Measurements from ENCODE around the gene KLHL30. TPM values are rescaled to one million over a fixed set of nuclear protein-coding genes. Genes with fewer than 3 reads are reported as not detected.

Gene KLHL30
- total and polyA plus RNA-seq, 4 experiments from 2014 or later, result not detected

GRCh38 chr2:238187618-238188548 is 49.4 kb downstream of the KLHL30 start:
- peaks cover 0 to 5% (median 3%) of the 10 kb centered on the region in 4 donors for H3K4me1 Mint-ChIP-seq
- Histone ChIP-seq H3K27me3 (ENCODE audit: insufficient read depth, low read length) (no peaks in the 10 kb centered on the region), H3K36me3 (ENCODE audit: insufficient read depth, low read length) (peaks cover 78% of the 10 kb centered on the region), H3K9me3 (ENCODE audit: control insufficient read depth in 1 of 2, low read length in 2 of 2) (no peaks in the 10 kb centered on the region), H3K27ac (ENCODE audit: low read depth, low read length) (no peak overlapping the region), H3K4me1 (ENCODE audit: insufficient read depth, low read length) (no peaks in the 10 kb centered on the region), H3K4me3 (ENCODE audit: low read length in 2 of 2) (no peak overlapping the region)
- H3K27ac Mint-ChIP-seq, result peak overlapping the region in 1 of 7 donors; percentile 13
- H3K36me3 Mint-ChIP-seq, result peaks cover 68 to 90% of the 10 kb centered on the region in 2 donors
- no peaks in the 10 kb centered on the region for H3K9me3 Mint-ChIP-seq
- intact Hi-C loops (cut with micrococcal nuclease), result no loop called here
- ChIA-PET POLR2A (ENCODE audit: partially characterized antibody) (interaction anchor here (1.4 kb wide), 1 partner anchor 14 kb away, joined by 7 read pairs; no protein-coding TSS in a partner anchor), CTCF (ENCODE audit: partially characterized antibody) (interaction anchor here (1.1 kb wide), 1 partner anchor 75 kb away, joined by 4 read pairs; no protein-coding TSS in a partner anchor)
- no peaks in the 10 kb centered on the region for H3K27me3 Mint-ChIP-seq
- H3K4me3 Mint-ChIP-seq, result no peak overlapping the region
- DNase-seq, result no peak

GRCh38 chr2:238190445-238190844 is 52.0 kb downstream of the KLHL30 start:
- intact Hi-C loops (cut with micrococcal nuclease), result loop anchor here (10.0 kb wide), 1 partner anchor 336 kb away; the partner anchor contains the start of gene RAMP1
- Histone ChIP-seq H3K27ac (ENCODE audit: low read depth, low read length) (no peak overlapping the region), H3K36me3 (ENCODE audit: insufficient read depth, low read length) (peaks cover 66% of the 10 kb centered on the region), H3K4me1 (ENCODE audit: insufficient read depth, low read length) (no peaks in the 10 kb centered on the region), H3K4me3 (ENCODE audit: low read length in 2 of 2) (no peak overlapping the region), H3K27me3 (ENCODE audit: insufficient read depth, low read length) (no peaks in the 10 kb centered on the region), H3K9me3 (ENCODE audit: control insufficient read depth in 1 of 2, low read length in 2 of 2) (no peaks in the 10 kb centered on the region)
- ChIA-PET POLR2A (ENCODE audit: partially characterized antibody) (interaction anchor here (0.7 to 1.3 kb wide), 2 partner anchors 12 to 14 kb away, joined by 3 to 4 read pairs; no protein-coding TSS in a partner anchor), CTCF (ENCODE audit: partially characterized antibody) (interaction anchor here (0.7 kb wide), 1 partner anchor 14 kb away, joined by 3 read pairs; no protein-coding TSS in a partner anchor)
- Mint-ChIP-seq H3K4me1 (peaks cover 0 to 5% (median 3%) of the 10 kb centered on the region in 4 donors), H3K36me3 (peaks cover 61 to 82% of the 10 kb centered on the region in 2 donors), H3K27me3 (no peaks in the 10 kb centered on the region), H3K27ac (no peak overlapping the region), H3K9me3 (no peaks in the 10 kb centered on the region), H3K4me3 (no peak overlapping the region)
- no peak for DNase-seq

Other genes with a start within 250 kb of the KLHL30 start
- 10 to 100 TPM; 35.7 to 39.3 TPM for gene UBE2F, start 171.7 kb upstream of the KLHL30 start, total RNA-seq
- 100 to 1,000 TPM in 1 of 2 donors, 10 to 100 TPM in 1; 82.4 to 116 TPM for gene UBE2F, start 171.7 kb upstream of the KLHL30 start, polyA plus RNA-seq
- 10 to 100 TPM; 35.9 to 37.9 TPM for gene SCLY, start 77.7 kb upstream of the KLHL30 start, total RNA-seq
- gene SCLY, start 77.7 kb upstream of the KLHL30 start, polyA plus RNA-seq, result 10 to 100 TPM; 17.7 to 18.9 TPM
- gene ESPNL, start 38.3 kb upstream of the KLHL30 start, total RNA-seq, result under 1 TPM; 0.28 to 0.41 TPM
- gene ESPNL, start 38.3 kb upstream of the KLHL30 start, polyA plus RNA-seq, result not detected
- not detected for gene ERFE, start 20.3 kb downstream of the KLHL30 start, total RNA-seq
- gene ERFE, start 20.3 kb downstream of the KLHL30 start, polyA plus RNA-seq, result not detected
- gene ILKAP, start 65.0 kb downstream of the KLHL30 start, total RNA-seq, result 10 to 100 TPM; 78.2 to 87.8 TPM
- gene ILKAP, start 65.0 kb downstream of the KLHL30 start, polyA plus RNA-seq, result 10 to 100 TPM; 44.4 to 48.3 TPM
- 1 to 10 TPM in 1 of 2 experiments, under 1 TPM in 1; 0.67 to 2.1 TPM for gene HES6, start 101.4 kb downstream of the KLHL30 start, total RNA-seq
- gene HES6, start 101.4 kb downstream of the KLHL30 start, polyA plus RNA-seq, result 1 to 10 TPM in 1 of 2 donors, under 1 TPM in 1; 0.99 to 4.9 TPM
- 10 to 100 TPM; 11.5 to 13.4 TPM for gene PER2, start 149.9 kb downstream of the KLHL30 start, total RNA-seq
- 1 to 10 TPM in 1 of 2 donors, under 1 TPM in 1; 0.42 to 5.3 TPM for gene PER2, start 149.9 kb downstream of the KLHL30 start, polyA plus RNA-seq
- 10 to 100 TPM in 1 of 2 experiments, 1 to 10 TPM in 1; 6.8 to 11.0 TPM for gene TRAF3IP1, start 181.8 kb downstream of the KLHL30 start, total RNA-seq
- 1 to 10 TPM; 3.0 to 6.6 TPM for gene TRAF3IP1, start 181.8 kb downstream of the KLHL30 start, polyA plus RNA-seq